Keratinocyte (primary cell): ENCODE results near the gene LIN7A.

Experiments
- CTCF ChIP-seq, 3 experiments: IDR thresholded peaks in 1 of 3; conservative IDR thresholded peaks in 1 of 3; optimal IDR thresholded peaks in 1 of 3; 2 replicates in 2 of 3; 3 replicates in 1 of 3; pipeline versions ENCODE3 to v1.5.1; 2011; ENCODE audit warnings: low read length in 3 of 3, mild to moderate bottlenecking in 3 of 3, moderate library complexity in 2 of 3, control low read depth in 1 of 3, inconsistent platforms in 1 of 3; ENCODE audit not compliant: insufficient read depth in 2 of 3; ENCODE audit errors: extremely low read depth in 1 of 3
- EZH2 ChIP-seq: IDR thresholded peaks from one replicate; pipeline ENCODE4 v1.6.1; 2012; ENCODE audit warnings: inconsistent platforms, mild to moderate bottlenecking, low read length, moderate library complexity

GRCh38 chr12:80968326-80968725 lies 30.6 kb upstream of the LIN7A start:
- TF ChIP-seq CTCF (optimal IDR thresholded peaks at IDR 0.05 in 1 of 3, IDR thresholded peaks at IDR 0.05 in 1 of 3, conservative IDR thresholded peaks at IDR 0.05 in 1 of 3; ENCODE audit: extremely low read depth in 1 of 3, insufficient read depth in 2 of 3, low read length in 3 of 3) (no peak), EZH2 (no peak)
